ENCODE data around the gene NOXA1. TPM values are rescaled to one million over a fixed set of nuclear protein-coding genes. Genes with fewer than 3 reads are reported as not detected.

NOXA1 gene
- total and polyA plus RNA-seq, 9 of the 15 experiments (the other 6 are each of a cell fraction or from before 2014, with no cell fraction given): 0.07 to 1.2 (median 0.20) TPM; not detected in 4

- TF ChIP-seq ZNF449 (CRISPR knock-in tag; IDR thresholded peaks at IDR 0.05) (no peak), U2AF2 (optimal IDR thresholded peaks at IDR 0.05; ENCODE audit: low read depth, low read length) (no peak), KDM1A (IDR thresholded peaks at IDR 0.05) (no peak), ZNF695 (CRISPR knock-in tag; IDR thresholded peaks at IDR 0.05) (no peak), NFRKB (IDR thresholded peaks at IDR 0.05; ENCODE audit: low read depth) (no peak), NBN (IDR thresholded peaks at IDR 0.05; ENCODE audit: low read depth) (no peak), SRSF9 (IDR thresholded peaks at IDR 0.05; ENCODE audit: borderline replicate concordance, low read depth, low read length) (no peak), POLR2A (conservative IDR thresholded peaks at IDR 0.05) (0 out of 2 replicates have a peak, but pooled peaks have one; percentile 13), BRD4 (IDR thresholded peaks at IDR 0.05) (no peak), C11orf30 (IDR thresholded peaks at IDR 0.05; ENCODE audit: low read depth) (no peak), ZNF639 (CRISPR knock-in tag; conservative IDR thresholded peaks at IDR 0.05 in 1 of 2, IDR thresholded peaks at IDR 0.05 in 1 of 2) (peak in 1 of 2 experiments; percentile 87; a peak in 2 of 4 replicates), TAF1 (IDR thresholded peaks at IDR 0.05; ENCODE audit: control insufficient read depth, extremely low read depth, insufficient read depth, low read length, severe bottlenecking) (peak; percentile 52), TBP (optimal IDR thresholded peaks at IDR 0.05; ENCODE audit: low read depth, low read length) (peak; percentile 64), PTTG1 (tag; IDR thresholded peaks at IDR 0.05; ENCODE audit: low read depth) (no peak)
- TF ChIP-seq, protein P1, sequence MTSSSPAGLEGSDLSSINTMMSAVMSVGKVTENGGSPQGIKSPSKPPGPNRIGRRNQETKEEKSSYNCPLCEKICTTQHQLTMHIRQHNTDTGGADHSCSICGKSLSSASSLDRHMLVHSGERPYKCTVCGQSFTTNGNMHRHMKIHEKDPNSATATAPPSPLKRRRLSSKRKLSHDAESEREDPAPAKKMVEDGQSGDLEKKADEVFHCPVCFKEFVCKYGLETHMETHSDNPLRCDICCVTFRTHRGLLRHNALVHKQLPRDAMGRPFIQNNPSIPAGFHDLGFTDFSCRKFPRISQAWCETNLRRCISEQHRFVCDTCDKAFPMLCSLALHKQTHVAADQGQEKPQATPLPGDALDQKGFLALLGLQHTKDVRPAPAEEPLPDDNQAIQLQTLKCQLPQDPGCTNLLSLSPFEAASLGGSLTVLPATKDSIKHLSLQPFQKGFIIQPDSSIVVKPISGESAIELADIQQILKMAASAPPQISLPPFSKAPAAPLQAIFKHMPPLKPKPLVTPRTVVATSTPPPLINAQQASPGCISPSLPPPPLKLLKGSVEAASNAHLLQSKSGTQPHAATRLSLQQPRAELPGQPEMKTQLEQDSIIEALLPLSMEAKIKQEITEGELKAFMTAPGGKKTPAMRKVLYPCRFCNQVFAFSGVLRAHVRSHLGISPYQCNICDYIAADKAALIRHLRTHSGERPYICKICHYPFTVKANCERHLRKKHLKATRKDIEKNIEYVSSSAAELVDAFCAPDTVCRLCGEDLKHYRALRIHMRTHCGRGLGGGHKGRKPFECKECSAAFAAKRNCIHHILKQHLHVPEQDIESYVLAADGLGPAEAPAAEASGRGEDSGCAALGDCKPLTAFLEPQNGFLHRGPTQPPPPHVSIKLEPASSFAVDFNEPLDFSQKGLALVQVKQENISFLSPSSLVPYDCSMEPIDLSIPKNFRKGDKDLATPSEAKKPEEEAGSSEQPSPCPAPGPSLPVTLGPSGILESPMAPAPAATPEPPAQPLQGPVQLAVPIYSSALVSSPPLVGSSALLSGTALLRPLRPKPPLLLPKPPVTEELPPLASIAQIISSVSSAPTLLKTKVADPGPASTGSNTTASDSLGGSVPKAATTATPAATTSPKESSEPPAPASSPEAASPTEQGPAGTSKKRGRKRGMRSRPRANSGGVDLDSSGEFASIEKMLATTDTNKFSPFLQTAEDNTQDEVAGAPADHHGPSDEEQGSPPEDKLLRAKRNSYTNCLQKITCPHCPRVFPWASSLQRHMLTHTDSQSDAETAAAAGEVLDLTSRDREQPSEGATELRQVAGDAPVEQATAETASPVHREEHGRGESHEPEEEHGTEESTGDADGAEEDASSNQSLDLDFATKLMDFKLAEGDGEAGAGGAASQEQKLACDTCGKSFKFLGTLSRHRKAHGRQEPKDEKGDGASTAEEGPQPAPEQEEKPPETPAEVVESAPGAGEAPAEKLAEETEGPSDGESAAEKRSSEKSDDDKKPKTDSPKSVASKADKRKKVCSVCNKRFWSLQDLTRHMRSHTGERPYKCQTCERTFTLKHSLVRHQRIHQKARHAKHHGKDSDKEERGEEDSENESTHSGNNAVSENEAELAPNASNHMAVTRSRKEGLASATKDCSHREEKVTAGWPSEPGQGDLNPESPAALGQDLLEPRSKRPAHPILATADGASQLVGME (CRISPR knock-in tag; IDR thresholded peaks at IDR 0.05): no peak
- TF ChIP-seq, protein P2, sequence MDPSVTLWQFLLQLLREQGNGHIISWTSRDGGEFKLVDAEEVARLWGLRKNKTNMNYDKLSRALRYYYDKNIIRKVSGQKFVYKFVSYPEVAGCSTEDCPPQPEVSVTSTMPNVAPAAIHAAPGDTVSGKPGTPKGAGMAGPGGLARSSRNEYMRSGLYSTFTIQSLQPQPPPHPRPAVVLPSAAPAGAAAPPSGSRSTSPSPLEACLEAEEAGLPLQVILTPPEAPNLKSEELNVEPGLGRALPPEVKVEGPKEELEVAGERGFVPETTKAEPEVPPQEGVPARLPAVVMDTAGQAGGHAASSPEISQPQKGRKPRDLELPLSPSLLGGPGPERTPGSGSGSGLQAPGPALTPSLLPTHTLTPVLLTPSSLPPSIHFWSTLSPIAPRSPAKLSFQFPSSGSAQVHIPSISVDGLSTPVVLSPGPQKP (CRISPR knock-in tag; IDR thresholded peaks at IDR 0.05): no peak
- TF ChIP-seq, protein P3, sequence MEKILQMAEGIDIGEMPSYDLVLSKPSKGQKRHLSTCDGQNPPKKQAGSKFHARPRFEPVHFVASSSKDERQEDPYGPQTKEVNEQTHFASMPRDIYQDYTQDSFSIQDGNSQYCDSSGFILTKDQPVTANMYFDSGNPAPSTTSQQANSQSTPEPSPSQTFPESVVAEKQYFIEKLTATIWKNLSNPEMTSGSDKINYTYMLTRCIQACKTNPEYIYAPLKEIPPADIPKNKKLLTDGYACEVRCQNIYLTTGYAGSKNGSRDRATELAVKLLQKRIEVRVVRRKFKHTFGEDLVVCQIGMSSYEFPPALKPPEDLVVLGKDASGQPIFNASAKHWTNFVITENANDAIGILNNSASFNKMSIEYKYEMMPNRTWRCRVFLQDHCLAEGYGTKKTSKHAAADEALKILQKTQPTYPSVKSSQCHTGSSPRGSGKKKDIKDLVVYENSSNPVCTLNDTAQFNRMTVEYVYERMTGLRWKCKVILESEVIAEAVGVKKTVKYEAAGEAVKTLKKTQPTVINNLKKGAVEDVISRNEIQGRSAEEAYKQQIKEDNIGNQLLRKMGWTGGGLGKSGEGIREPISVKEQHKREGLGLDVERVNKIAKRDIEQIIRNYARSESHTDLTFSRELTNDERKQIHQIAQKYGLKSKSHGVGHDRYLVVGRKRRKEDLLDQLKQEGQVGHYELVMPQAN (IDR thresholded peaks at IDR 0.05; ENCODE audit: borderline replicate concordance): no peak
These were observed 36.0 kb downstream of the NOXA1 start, which contains the start of gene NSMF (continued) for GRCh38 chr9:137459152-137459600.
